HG02840 (cell line): ENCODE results near the gene C19orf12.

Source experiments
- ATAC-seq: cut with Tn5 transposase; IDR thresholded peaks from one replicate; pipeline ENCODE4 v1.9.1; 2021; ENCODE audit warnings: mild to moderate bottlenecking, moderate library complexity, moderate number of reproducible peaks; ENCODE audit not compliant: unreplicated experiment, low FRiP score

C19orf12 gene

DNA sequence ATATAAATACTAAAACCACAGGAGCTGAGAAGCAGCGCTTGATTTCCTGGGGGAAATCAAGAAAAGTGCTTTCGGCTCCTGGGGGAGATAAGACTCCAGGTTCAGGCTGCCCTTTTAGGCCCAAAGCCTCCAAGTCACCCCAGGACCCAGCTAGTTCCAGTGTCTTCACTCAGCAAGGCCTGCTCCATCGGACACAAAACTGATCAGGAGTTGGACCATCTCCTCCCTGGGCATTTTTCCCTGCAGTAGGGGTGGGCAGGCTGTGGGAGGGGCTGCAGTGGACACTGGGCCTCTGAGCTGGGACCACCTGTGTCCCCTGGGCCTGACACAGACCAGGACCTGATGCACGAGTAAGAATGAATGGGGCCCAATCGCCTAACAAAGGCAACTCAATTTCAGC, 15.2 kb downstream of the C19orf12 start:
- no peak for ATAC-seq

DNA sequence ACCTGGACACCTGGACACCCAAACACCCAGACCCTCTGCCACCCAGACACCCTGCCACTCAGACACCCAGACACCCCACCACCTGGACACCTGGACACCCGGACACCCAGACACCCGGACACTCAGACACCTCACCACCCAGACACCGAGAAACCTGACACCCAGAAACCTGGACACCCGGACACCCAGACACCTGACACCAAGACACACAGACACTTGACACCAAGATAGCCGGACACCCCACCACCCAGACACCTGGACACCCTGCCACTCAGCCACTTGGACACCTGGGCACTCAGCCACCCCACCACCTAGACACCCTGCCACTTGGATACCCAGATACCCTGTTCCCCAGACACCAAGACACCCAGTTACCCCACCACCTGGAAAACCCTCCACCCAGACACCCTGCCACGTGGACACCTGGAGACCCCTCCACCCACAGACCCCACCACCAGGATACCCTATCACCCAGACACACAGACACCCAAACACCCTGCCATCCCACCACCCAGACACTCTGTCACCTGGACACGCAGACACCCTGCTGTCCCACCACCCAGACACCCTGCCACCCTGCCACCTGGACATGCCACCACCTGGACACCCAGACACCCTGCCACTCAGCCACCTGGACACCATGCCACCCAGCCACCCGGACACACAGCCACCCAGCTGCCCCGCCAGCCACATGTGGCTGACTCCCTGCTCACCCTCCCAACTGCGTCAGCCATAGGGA, 17.4 kb downstream of the C19orf12 start:
- no peak for ATAC-seq

GRCh38 chr19:29696565-29696846, 18.6 kb downstream of the C19orf12 start:
- no peak for ATAC-seq

- no peak for ATAC-seq
Observed at GRCh38 chr19:29695765-29696564, 19.1 kb downstream of the C19orf12 start.

GRCh38 chr19:29694669-29695627, 20.1 kb downstream of the C19orf12 start:
- ATAC-seq = peak; percentile 79

- ATAC-seq = no peak
Observed at GRCh38 chr19:29694161-29694560, 20.9 kb downstream of the C19orf12 start.

GRCh38 chr19:29690842-29691241, 24.2 kb downstream of the C19orf12 start:
- no peak for ATAC-seq

DNA sequence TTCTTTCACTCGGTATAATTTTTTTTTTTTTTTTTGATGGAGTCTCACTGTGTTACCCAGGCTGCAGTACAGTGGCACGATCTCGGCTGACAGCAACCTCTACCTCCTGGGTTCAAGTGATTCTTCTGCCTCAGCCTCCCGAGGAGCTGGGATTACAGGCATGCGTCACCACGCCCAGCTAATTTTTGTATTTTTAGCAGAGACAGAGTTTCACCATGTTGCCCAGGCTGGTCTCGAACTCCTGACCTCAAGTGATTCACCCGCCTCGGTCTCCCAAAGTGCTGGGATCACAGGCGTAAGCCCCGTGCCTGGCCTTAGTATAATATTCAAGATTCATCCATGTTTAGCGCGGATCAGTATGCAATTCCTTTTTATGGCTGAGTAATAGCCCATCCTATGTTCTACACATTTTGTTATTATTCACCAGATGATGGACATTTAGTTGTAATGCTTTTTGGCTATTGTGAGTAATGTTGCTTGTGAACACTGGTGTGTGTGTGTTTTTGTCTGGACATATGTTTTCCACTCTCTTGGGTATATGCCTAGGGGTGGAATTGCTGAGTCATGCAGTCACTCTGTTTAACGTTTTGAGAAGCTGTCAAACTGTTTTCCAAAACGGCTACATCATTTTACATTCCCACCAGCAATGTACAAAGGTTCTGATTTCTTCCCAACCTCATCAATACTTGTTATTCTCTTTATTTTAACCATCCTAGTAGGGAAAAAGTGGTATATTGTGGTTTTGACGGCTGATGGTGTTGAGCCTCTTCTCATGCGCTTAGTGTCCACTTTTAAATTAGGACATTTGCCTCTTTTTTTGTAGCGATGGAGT, 26.9 kb downstream of the C19orf12 start:
- no peak for ATAC-seq

GRCh38 chr19:29687244-29687896, 27.7 kb downstream of the C19orf12 start:
- no peak for ATAC-seq

DNA sequence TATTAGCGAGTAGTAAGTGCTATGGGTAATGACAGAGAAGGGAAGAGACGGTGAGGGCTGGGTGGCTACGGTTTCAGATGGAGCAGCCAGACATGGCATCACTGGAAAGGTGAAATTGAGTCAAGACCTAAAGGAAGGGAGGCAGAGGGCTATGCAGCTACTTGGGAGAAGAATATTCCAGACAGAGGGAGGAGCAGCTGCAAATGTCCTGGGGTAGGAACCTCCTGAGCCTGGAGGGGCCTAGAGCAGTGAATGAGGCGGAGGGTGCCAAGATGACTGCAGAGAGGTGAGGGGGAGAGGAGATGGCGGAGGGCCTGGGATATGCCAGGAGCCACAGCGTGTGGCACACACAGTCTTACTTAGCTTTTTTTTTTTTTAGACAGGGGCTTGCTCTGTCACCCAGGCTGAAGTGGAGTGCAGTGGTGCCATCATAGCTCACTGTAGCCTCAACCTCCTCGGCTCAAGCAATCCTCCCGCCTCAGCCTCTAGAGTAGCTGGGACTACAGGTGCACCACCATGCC, 28.7 kb downstream of the C19orf12 start:
- ATAC-seq = no peak

GRCh38 chr19:29685326-29685725, 29.7 kb downstream of the C19orf12 start:
- no peak for ATAC-seq

DNA sequence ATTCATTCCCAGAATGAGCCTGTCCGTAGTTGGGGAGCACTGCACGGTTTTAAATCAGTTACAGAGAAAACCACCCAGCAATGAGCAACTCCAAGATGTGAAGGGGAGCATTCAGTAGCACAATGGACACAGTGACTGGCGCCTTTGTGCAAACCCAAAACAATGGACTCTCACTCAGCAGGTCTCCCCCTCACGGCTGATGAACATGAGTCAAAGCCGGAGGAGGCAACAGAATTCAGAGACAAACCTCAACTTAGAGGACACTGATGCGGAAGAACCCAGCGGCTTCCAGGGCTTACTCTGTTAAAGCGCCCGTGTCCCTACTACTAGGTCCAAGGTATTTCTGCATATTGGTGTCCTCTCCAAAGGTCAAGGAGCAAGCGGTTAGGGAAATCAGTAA, 32.1 kb downstream of the C19orf12 start:
- no peak for ATAC-seq

DNA sequence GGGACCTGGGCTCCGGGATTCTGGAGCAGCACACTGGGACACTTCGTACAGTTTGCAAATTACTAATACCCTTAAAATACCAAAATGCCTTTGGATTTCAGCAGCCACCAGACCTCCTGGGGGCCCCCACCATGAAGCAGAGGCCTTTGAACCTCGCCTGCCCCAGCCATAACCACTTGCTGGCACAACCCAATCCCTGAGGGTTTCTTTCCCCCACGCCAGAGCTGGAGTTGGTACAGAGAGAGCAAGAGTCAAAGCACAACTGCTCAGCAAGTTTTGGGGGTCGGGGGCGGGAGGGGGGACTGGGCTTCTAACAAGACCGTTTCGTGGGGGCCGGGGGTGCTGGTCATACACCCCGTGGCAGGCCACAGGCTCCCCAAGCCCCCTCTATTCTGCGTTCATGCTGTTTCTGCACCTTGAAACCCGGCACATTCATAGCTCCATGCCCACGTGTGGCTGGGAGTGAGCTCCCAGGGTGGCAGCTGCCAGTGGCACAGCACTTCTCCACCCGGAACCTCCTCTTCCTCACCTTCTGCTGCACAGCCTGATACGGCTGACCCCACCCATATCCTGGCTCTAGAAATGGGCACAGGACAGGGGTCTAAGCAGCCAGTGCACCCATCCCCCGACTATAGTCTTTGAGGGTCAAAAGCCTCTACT, 32.7 kb downstream of the C19orf12 start:
- ATAC-seq = no peak

DNA sequence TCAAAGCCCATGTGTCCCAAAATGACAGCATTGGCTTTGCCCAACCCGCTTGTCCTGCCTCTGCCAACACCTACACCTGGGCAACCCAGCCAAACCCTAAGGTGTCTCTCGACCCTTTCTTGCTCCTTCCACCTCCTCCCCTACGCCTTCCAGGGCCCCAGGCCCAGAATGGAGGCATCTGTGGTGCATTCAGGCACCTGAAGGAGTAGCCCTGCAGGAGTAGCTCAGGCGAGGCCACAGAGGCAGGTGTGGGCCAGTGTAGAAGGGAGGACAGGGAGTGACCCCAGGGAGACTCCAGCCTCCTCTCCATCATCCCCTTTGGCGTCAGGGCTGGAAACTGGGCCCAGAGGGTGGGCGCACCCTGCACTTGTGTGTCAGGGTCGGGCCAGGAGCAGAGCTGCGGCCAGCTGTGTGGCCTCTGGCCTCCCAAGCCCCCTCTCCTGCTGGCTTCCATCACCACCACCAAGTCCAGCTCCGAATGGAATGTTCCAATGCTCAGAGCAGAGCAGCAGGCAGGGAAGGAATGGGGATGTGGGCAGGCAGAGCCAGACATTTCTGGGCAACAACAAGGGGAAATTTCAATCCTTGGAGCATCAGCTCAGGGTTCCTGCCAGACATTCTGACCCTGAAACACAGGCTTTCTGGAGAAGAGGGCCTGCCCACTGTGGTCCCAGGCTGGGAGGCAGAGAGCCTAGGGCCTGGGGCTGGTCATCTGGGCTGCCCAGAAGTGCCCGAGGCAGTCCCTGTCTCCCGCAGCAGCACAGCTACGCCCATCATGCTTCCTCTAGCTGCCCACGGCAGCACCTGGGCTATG, 33.4 kb downstream of the C19orf12 start:
- no peak for ATAC-seq

DNA sequence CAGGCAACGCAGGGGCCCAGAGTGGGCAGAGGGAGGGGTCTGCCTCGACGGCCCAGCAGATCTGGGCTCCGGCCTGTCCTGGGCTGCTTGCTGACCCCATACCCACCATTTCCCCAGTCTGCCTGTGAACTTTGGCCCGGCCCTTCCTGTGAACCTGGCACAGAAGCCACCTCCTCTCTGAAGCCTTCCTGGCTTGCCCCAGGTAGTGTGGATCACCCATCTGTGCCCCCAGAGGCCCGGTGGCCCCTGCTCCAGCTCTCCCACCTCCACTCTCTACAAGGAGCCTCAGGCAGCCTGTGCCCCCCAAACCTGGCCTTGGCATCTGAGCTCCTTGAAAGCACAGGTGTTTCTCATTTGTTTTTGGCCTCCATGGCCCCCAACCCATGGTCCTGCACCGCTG, 34.1 kb downstream of the C19orf12 start:
- no peak for ATAC-seq

DNA sequence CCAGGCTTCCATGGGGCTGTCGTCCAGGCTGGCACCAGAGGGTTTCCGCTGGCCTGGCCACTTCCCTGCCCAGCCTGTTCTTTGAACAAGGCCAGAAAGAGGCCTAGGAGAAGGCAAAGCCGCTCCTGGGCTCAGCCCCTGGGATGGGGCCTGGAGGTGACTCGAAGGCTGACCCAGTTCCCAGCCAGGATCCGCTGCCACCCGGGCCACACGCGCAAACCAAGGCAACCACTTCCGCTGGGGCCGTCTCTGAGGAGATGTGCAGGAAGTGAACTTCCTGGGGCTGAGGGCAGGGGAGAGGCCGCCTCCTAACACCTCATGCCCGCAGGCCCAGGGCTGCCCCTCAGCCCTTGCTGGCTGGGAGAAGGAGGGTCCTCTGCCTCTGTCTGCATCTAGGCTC, 34.6 kb downstream of the C19orf12 start:
- no peak for ATAC-seq

DNA sequence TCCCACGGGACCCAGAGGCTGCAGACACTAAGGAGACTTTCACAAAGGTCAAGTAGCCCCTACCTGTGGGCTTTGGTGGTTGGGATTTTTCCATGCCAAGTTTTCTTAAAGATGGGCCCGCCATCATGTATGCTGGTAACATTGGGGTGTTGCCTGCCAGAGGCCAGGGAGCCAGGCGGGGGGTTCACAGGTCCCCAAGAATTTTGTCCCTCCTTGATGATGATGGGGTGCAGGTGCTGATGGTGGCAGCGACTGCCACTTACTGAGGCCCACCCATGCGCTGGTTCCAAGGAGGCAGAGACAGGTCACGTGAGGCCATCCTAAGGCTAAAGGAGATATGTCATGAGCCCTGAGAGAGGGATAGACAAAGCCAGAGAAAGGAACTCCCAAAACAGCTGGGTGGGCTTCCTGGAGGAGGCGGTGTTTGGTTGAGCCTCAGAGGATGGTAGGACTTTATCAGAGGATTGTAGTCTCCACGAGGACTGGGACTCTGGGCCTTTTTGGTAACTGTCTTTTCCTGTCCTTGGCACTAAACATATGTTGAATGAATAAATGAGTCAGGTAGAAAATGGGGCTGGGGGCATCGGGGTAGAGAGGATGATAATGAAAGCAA, 35.4 kb downstream of the C19orf12 start:
- ATAC-seq = no peak
